SK-N-SH treated with all-trans-retinoic acid at 6 μM for 48 hours (cell line): ENCODE measurements around the gene UTP18.

Experiments
- BACH2 ChIP-seq: fragments of 250-450 bp; sonication (Bioruptor Pico); IDR thresholded peaks from 2 replicates; pipeline ENCODE4 v1.9.0; 2021; ENCODE audit warnings: mild to moderate bottlenecking, borderline replicate concordance
- PPARA ChIP-seq: fragments of 250-450 bp; sonication (Bioruptor Pico); IDR thresholded peaks from 2 replicates; pipeline ENCODE4 v1.5.0; 2020; ENCODE audit warnings: mild to moderate bottlenecking, borderline replicate concordance
- RARB ChIP-seq: fragments of 250-450 bp; sonication (Bioruptor Pico); IDR thresholded peaks from 2 replicates; pipeline ENCODE4 v1.8.0; 2021; ENCODE audit warnings: mild to moderate bottlenecking, moderate library complexity
- TCF4 ChIP-seq: fragments of 250-450 bp; sonication (Bioruptor Pico); IDR thresholded peaks from 2 replicates; pipeline ENCODE4 v1.8.0; 2021; ENCODE audit warnings: mild to moderate bottlenecking, moderate library complexity, borderline replicate concordance
- TOX ChIP-seq: fragments of 250-450 bp; sonication (Bioruptor Pico); IDR thresholded peaks from 2 replicates; pipeline ENCODE4 v1.8.0; 2021; ENCODE audit warnings: mild to moderate bottlenecking, moderate library complexity, borderline replicate concordance
- TSHZ2 ChIP-seq: fragments of 250-450 bp; sonication (Bioruptor Pico); IDR thresholded peaks from 2 replicates; pipeline ENCODE4 v1.5.0; 2020; ENCODE audit warnings: mild to moderate bottlenecking, moderate library complexity
- ZFP3 ChIP-seq: fragments of 250-450 bp; sonication (Bioruptor Pico); IDR thresholded peaks from 2 replicates; pipeline ENCODE4 v1.5.0; 2020; ENCODE audit warnings: mild to moderate bottlenecking, moderate library complexity
- ZNF565 ChIP-seq: fragments of 450-650 bp; formaldehyde crosslinking; conservative IDR thresholded peaks from 2 replicates; pipeline ENCODE4 v1.5.0; 2020; ENCODE audit warnings: low read depth, mild to moderate bottlenecking, moderate library complexity
- TF ChIP-seq, protein P1 (sequence below): fragments of 250-450 bp; sonication (Bioruptor Pico); IDR thresholded peaks from 2 replicates; pipeline ENCODE4 v1.8.0; 2020; ENCODE audit warnings: mild to moderate bottlenecking, moderate library complexity, borderline replicate concordance
- TF ChIP-seq, protein P2 (sequence below): fragments of 250-450 bp; sonication (Bioruptor Pico); IDR thresholded peaks from 2 replicates; pipeline ENCODE4 v1.5.1; 2020; ENCODE audit warnings: low read depth, mild to moderate bottlenecking, moderate library complexity

GRCh38 chr17:51229889-51230288 lies 30.5 kb upstream of the UTP18 start:
- TF ChIP-seq TCF4 (CRISPR knock-in tag) (no peak), ZFP3 (CRISPR knock-in tag) (no peak), RARB (CRISPR knock-in tag) (no peak), ZNF565 (CRISPR knock-in tag) (no peak), BACH2 (no peak), TSHZ2 (CRISPR knock-in tag) (no peak), PPARA (CRISPR knock-in tag) (no peak), TOX (CRISPR knock-in tag) (no peak)
- TF ChIP-seq, protein P1, sequence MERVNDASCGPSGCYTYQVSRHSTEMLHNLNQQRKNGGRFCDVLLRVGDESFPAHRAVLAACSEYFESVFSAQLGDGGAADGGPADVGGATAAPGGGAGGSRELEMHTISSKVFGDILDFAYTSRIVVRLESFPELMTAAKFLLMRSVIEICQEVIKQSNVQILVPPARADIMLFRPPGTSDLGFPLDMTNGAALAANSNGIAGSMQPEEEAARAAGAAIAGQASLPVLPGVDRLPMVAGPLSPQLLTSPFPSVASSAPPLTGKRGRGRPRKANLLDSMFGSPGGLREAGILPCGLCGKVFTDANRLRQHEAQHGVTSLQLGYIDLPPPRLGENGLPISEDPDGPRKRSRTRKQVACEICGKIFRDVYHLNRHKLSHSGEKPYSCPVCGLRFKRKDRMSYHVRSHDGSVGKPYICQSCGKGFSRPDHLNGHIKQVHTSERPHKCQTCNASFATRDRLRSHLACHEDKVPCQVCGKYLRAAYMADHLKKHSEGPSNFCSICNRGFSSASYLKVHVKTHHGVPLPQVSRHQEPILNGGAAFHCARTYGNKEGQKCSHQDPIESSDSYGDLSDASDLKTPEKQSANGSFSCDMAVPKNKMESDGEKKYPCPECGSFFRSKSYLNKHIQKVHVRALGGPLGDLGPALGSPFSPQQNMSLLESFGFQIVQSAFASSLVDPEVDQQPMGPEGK (CRISPR knock-in tag): no peak
- TF ChIP-seq, protein P2, sequence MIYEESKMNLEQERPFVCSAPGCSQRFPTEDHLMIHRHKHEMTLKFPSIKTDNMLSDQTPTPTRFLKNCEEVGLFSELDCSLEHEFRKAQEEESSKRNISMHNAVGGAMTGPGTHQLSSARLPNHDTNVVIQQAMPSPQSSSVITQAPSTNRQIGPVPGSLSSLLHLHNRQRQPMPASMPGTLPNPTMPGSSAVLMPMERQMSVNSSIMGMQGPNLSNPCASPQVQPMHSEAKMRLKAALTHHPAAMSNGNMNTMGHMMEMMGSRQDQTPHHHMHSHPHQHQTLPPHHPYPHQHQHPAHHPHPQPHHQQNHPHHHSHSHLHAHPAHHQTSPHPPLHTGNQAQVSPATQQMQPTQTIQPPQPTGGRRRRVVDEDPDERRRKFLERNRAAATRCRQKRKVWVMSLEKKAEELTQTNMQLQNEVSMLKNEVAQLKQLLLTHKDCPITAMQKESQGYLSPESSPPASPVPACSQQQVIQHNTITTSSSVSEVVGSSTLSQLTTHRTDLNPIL: no peak
